Fibroblast of pulmonary artery (primary cell): ENCODE measurements around the gene TBATA.

Source experiments
- DNase-seq: peaks from one replicate; pipeline ENCODE4 v3.0.0-alpha.2; 2010; ENCODE audit warnings: low read depth
- H3K4me3 ChIP-seq: replicated peaks from 2 replicates; pipeline ENCODE4 v1.5.1; 2011; ENCODE audit warnings: low read depth, mild to moderate bottlenecking, control low read depth, low read length, moderate library complexity
- CTCF ChIP-seq: IDR thresholded peaks from 2 replicates; pipeline ENCODE4 v1.5.1; 2011; ENCODE audit warnings: mild to moderate bottlenecking, control low read depth, low read length, inconsistent platforms; ENCODE audit errors: missing control alignments

TBATA gene

GRCh38 chr10:70776455-70777005 lies 8.6 kb downstream of the TBATA start:
- DNase-seq = no peak
- no peak for TF ChIP-seq CTCF
- H3K4me3 ChIP-seq = no peak overlapping the region

GRCh38 chr10:70775679-70776454 lies 9.3 kb downstream of the TBATA start:
- H3K4me3 ChIP-seq = no peak overlapping the region
- no peak for DNase-seq
- TF ChIP-seq CTCF = no peak

GRCh38 chr10:70774810-70775678 lies 10.1 kb downstream of the TBATA start:
- no peak overlapping the region for H3K4me3 ChIP-seq
- no peak for DNase-seq
- no peak for TF ChIP-seq CTCF

- TF ChIP-seq CTCF = no peak
- no peak for DNase-seq
- H3K4me3 ChIP-seq = no peak overlapping the region
Observed at GRCh38 chr10:70773965-70774809, 11.0 kb downstream of the TBATA start.

GRCh38 chr10:70773461-70773860 lies 11.7 kb downstream of the TBATA start:
- no peak for TF ChIP-seq CTCF
- DNase-seq = no peak
- no peak overlapping the region for H3K4me3 ChIP-seq

GRCh38 chr10:70772627-70773026 lies 12.6 kb downstream of the TBATA start:
- TF ChIP-seq CTCF = no peak
- no peak for DNase-seq
- H3K4me3 ChIP-seq = no peak overlapping the region
